Measurements from ENCODE around the gene GSTA4. TPM values are rescaled to one million over a fixed set of nuclear protein-coding genes. Genes with fewer than 3 reads are reported as not detected.
A peak's percentile ranks its signal among the peaks of the same experiment; 100 is the strongest.
"Not testable (repeated sequence)": the region's sequence is repeated elsewhere in the genome, so short reads cannot be mapped to it uniquely, and the experiment has no call there.

GSTA4 gene
- total RNA-seq, 2 donors from 2014 or later = 10.3 to 12.1 TPM

DNA sequence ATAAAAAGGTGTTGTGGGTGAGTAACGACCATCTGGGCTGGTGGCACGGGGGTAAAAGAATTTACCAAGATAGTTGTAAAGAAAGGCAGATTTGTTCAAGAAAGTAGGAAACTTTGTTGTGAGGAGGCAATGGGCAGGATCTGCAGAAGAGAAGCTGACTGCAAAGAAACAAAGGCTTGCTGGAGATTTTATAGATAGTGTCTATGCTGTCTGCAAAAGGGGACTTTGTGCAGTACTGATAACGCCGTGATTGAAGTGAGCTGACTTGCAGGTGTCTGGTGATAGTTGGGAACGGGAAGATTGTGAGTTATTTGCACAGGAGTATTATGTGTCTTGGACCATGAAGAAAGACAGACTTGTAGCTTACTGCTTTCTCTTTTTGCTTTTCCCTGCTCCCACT is 48.8 kb downstream of the GSTA4 start:
- no peak for ATAC-seq
- no peak for DNase-seq
- intact Hi-C loops (cut with DNase I) = no loop called here

DNA sequence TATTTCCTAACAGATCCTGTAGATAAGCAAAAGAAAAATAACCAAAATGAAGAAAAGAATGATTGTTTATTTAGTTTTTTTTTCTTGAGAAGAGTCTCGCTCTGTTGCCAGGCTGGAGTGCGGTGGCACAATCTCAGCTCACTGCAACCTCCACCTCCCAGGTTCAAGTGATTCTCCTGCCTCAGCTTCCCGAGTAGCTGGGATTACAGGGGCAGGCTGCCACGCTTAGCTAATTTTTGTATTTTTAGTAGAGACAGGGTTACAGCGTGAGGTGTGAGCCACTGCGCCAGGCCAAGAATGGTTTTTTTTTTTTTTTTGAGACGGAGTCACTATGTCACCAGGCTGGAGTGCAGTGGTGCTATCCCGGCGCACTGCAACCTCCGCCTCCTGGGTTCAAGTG is 52.3 kb downstream of the GSTA4 start:
- ATAC-seq; DNase-seq; intact Hi-C loops (cut with DNase I): not testable (repeated sequence)

DNA sequence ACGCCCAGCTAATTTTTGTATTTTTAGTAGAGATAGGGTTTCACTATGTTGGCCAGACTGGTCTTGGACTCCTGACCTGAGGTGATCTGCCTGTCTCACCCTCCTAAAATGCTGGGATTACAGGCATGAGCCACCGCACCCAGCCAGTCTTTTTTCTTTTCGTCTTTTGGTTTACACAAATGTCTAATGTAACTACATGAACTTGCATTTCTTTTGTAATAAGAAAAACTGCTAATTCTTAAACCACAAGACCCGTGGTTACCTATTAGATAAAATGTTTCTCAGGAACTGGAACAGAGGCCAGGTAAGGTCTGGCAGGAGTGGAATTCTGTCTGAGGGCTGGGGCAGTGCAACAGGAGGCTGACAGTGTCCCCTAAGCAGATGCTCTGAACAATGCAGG is 52.9 kb downstream of the GSTA4 start:
- intact Hi-C loops (cut with DNase I) = no loop called here
- ATAC-seq (no peak), DNase-seq (no peak)

GRCh38 chr6:52937908-52938307 is 57.2 kb downstream of the GSTA4 start:
- intact Hi-C loops (cut with DNase I) = no loop called here
- no peak for DNase-seq
- no peak for ATAC-seq

- intact Hi-C loops (cut with DNase I) = no loop called here
- ATAC-seq = no peak
- DNase-seq = no peak
These were observed 61.3 kb downstream of the GSTA4 start for GRCh38 chr6:52933778-52934177.

DNA sequence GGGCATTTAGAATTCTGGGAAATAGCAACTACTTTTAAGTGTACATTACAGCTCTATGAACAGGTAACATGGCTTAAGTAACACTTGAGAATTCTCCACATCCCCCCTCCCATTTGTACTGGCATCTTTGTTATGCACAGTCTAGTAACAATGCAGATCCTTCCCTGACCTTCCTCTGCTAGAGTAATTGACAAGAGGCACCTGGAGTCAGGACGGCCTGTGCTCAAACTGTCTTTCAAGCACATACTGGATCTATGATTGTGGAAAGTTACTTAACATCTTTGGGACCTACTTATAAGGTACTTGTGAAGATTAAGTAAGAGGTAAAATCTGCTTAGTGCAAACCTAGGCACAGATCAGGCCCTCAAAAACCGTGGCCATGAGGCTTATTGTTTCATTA is 63.7 kb downstream of the GSTA4 start:
- DNase-seq = no peak
- intact Hi-C loops (cut with DNase I) = no loop called here
- ATAC-seq = no peak

DNA sequence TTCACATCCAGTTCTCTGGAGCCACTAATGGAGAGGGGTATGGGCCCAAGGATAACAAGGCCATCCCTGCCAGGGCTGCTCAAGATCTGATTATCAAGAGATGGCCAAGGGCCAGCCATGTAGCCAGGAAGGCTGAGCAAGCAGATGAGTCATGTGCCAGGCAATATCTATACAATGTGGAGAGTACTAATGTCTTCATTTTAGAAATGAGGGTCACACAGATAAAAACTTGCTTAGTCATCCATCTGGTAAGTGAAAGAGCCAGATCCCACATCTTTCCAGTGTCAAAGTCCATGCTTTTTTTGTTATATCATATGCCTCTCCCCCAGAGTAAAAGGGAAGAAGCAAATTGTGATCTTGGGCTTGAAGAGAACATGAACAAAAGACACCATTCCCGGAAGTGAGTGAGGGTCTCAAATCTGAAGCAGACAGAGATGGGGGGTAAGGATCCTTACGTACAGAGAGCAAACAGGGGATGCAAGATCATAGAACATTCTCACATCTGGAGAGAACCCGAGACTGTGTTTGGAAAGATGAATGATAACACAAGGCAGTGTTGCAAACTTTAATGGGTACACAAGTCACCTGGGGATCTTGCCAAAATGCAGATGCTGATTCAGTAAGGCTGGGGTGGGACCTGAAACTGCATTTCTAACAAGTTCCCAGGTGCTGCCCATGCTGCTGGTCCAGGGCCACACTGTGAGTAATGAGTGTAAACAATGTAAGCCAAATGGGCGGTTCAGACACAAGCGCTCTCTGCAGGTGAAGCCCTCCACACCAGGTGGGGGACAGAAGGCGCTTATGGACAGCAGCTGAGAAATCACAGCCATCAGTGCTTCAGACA is 65.5 kb downstream of the GSTA4 start:
- DNase-seq (no peak), ATAC-seq (peak in 1 of 2 donors; percentile 59)
- intact Hi-C loops (cut with DNase I) = no loop called here

Other genes starting within 250 kb of the GSTA4 start
- gene GSTA2, start 231.8 kb downstream of the GSTA4 start, total RNA-seq = not detected
- not detected for gene GSTA1, start 191.5 kb downstream of the GSTA4 start, total RNA-seq
- gene GSTA5, start 154.5 kb downstream of the GSTA4 start, total RNA-seq = not detected
- gene GSTA3, start 85.6 kb downstream of the GSTA4 start, total RNA-seq = not detected
- gene CILK1, start 66.5 kb upstream of the GSTA4 start, total RNA-seq = 1 to 10 TPM; 5.3 to 8.2 TPM
- gene FBXO9, start 70.1 kb upstream of the GSTA4 start, total RNA-seq = 10 to 100 TPM; 67.7 to 91.8 TPM
- under 1 TPM in 1 of 2 donors, not detected in 1; 0.08 TPM for gene GCM1, start 153.6 kb upstream of the GSTA4 start, total RNA-seq